ENCODE data around the gene CNDP2.

The CNDP2 gene

DNA sequence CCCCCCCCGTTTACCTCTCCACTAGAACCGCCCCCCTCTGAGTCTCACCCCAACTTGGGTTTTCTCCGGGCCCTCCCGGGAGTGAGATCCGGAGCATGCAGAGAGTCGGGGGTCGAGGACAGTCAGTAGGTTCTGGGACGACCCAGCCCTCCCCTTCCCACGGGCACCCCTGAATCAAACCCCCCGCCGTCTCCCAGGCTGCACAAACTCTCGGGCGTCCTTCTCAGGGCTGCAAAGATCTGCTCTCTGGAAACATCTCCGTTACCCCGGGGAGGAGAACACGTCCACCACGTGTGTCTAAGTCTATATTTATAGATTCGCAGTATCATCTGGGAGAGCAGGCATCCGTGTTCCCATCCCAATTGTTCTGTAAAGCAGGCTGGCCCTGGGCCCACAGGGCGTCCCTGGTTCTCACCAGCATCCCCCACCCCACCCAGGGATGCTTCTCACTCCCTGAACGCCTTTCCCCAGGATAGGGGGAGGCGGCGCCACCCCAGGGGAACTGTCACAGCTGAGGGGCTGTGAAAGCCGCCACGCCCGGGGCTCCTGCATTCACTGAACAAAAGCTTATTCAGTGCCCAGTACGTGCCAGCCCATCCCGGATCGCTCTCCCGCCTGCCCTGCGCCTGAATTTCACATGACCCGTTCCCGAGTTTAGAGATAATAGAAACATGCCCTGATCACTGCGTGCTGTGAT, 38.3 kb upstream of the CNDP2 start:
- TF ChIP-seq EZH2 (IDR thresholded peaks at IDR 0.05; ENCODE audit: borderline replicate concordance, low read length) (no peak), CTCF (IDR thresholded peaks at IDR 0.05; ENCODE audit: low read length) (no peak)
- Histone ChIP-seq H3K4me2 (ENCODE audit: low read length) (no peak overlapping the region), H3K79me2 (ENCODE audit: insufficient read depth, low read length) (no peaks in the 10 kb centered on the region), H3K27me3 (ENCODE audit: insufficient read depth, low read length) (0 out of 2 replicates have a peak, but pooled peaks cover 3% of the 10 kb centered on the region), H3K4me1 (ENCODE audit: insufficient read depth, low read length, severe bottlenecking) (no peaks in the 10 kb centered on the region), H3K27ac (ENCODE audit: low read depth, low read length, poor library complexity, severe bottlenecking) (no peak overlapping the region), H3K9me2 (ENCODE audit: low read depth, low read length) (no peaks in the 10 kb centered on the region), H3K9ac (ENCODE audit: low read length) (no peak overlapping the region), H3K9me3 (ENCODE audit: low read length) (no peaks in the 10 kb centered on the region), H3F3A (ENCODE audit: insufficient read depth, low read length) (no peaks in the 10 kb centered on the region), H2AFZ (ENCODE audit: low read length) (no peak overlapping the region), H3K36me3 (ENCODE audit: insufficient read depth, low read length) (no peaks in the 10 kb centered on the region), H4K20me1 (ENCODE audit: insufficient read depth, low read length) (no peaks in the 10 kb centered on the region), H3K4me3 (ENCODE audit: low read depth, low read length, poor library complexity, severe bottlenecking) (no peak overlapping the region)

GRCh38 chr18:74459889-74460288, 36.3 kb upstream of the CNDP2 start:
- H3K27me3 ChIP-seq (ENCODE audit: insufficient read depth, low read length): no peaks in the 10 kb centered on the region
- no peak overlapping the region for H3K4me2 ChIP-seq (ENCODE audit: low read length)
- no peaks in the 10 kb centered on the region for H3K36me3 ChIP-seq (ENCODE audit: insufficient read depth, low read length)
- H4K20me1 ChIP-seq (ENCODE audit: insufficient read depth, low read length): no peaks in the 10 kb centered on the region
- no peaks in the 10 kb centered on the region for H3F3A ChIP-seq (ENCODE audit: insufficient read depth, low read length)
- H3K4me3 ChIP-seq (ENCODE audit: low read depth, low read length, poor library complexity, severe bottlenecking): no peak overlapping the region
- no peak overlapping the region for H3K9ac ChIP-seq (ENCODE audit: low read length)
- no peak overlapping the region for H2AFZ ChIP-seq (ENCODE audit: low read length)
- H3K27ac ChIP-seq (ENCODE audit: low read depth, low read length, poor library complexity, severe bottlenecking): no peak overlapping the region
- TF ChIP-seq EZH2 (IDR thresholded peaks at IDR 0.05; ENCODE audit: borderline replicate concordance, low read length) (no peak), CTCF (IDR thresholded peaks at IDR 0.05; ENCODE audit: low read length) (no peak)
- H3K9me3 ChIP-seq (ENCODE audit: low read length): no peaks in the 10 kb centered on the region
- H3K79me2 ChIP-seq (ENCODE audit: insufficient read depth, low read length): no peaks in the 10 kb centered on the region
- no peaks in the 10 kb centered on the region for H3K4me1 ChIP-seq (ENCODE audit: insufficient read depth, low read length, severe bottlenecking)
- H3K9me2 ChIP-seq (ENCODE audit: low read depth, low read length): no peaks in the 10 kb centered on the region

- H3K27me3 ChIP-seq (ENCODE audit: insufficient read depth, low read length): no peaks in the 10 kb centered on the region
- H3K9ac ChIP-seq (ENCODE audit: low read length): no peak overlapping the region
- H3K4me1 ChIP-seq (ENCODE audit: insufficient read depth, low read length, severe bottlenecking): no peaks in the 10 kb centered on the region
- H3K36me3 ChIP-seq (ENCODE audit: insufficient read depth, low read length): no peaks in the 10 kb centered on the region
- no peak overlapping the region for H2AFZ ChIP-seq (ENCODE audit: low read length)
- H3K4me2 ChIP-seq (ENCODE audit: low read length): no peak overlapping the region
- TF ChIP-seq EZH2 (IDR thresholded peaks at IDR 0.05; ENCODE audit: borderline replicate concordance, low read length): no peak
- no peak for TF ChIP-seq CTCF (IDR thresholded peaks at IDR 0.05; ENCODE audit: low read length)
- H3F3A ChIP-seq (ENCODE audit: insufficient read depth, low read length): no peaks in the 10 kb centered on the region
- no peaks in the 10 kb centered on the region for H4K20me1 ChIP-seq (ENCODE audit: insufficient read depth, low read length)
- no peak overlapping the region for H3K4me3 ChIP-seq (ENCODE audit: low read depth, low read length, poor library complexity, severe bottlenecking)
- no peak overlapping the region for H3K27ac ChIP-seq (ENCODE audit: low read depth, low read length, poor library complexity, severe bottlenecking)
- H3K9me2 ChIP-seq (ENCODE audit: low read depth, low read length): no peaks in the 10 kb centered on the region
- H3K79me2 ChIP-seq (ENCODE audit: insufficient read depth, low read length): no peaks in the 10 kb centered on the region
- no peaks in the 10 kb centered on the region for H3K9me3 ChIP-seq (ENCODE audit: low read length)
Observed at GRCh38 chr18:74460825-74461224, 35.3 kb upstream of the CNDP2 start.

Measured in OCI-LY1 (cell line).